Erythroblast (primary cell): ENCODE results near the gene PSMD13.
"Not testable (repeated sequence)": the region's sequence is repeated elsewhere in the genome, so short reads cannot be mapped to it uniquely, and the experiment has no call there.

Source experiments
- GATA1 ChIP-seq: IDR thresholded peaks from 2 replicates; pipeline ENCODE4 v1.6.1; 2011; ENCODE audit warnings: low read depth, mild to moderate bottlenecking, control low read depth, low read length, moderate library complexity
- POLR2A ChIP-seq: IDR thresholded peaks from 2 replicates; pipeline ENCODE4 v1.6.1; 2011; ENCODE audit warnings: mild to moderate bottlenecking, low read length

DNA sequence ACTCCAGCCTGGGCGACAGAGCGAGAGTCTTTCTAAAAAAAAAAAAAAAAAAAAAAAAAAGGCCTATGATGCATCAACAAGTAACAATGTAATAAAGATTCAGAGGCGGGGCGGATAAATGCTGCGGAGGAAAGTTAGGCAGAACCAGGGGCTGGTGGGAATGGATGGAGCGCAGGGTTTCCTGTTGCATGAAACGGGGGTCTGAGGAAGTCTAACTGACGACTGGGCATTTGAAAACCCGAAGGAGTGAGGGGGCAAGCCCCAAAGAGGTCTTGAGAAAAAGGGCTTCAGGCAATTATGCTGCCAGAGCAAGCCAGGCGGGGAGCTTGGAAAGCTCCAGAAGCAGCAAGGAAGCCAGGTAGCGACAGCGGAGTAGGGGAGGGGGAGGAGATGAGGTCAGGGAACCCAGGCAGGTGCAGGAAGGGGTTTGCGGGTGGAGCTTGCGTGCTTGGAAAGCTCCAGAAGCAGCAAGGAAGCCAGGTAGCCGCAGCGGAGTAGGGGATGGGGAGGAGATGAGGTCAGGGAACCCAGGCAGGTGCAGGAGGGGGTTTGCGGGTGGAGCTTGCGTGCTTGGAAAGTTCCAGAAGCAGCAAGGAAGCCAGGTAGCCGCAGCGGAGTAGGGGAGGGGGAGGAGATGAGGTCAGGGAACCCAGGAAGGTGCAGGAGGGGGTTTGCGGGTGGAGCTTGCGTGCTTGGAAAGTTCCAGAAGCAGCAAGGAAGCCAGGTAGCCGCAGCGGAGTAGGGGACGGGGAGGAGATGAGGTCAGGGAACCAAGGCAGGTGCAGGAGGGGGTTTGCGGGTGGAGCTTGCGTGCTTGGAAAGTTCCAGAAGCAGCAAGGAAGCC, 50.4 kb downstream of the PSMD13 start:
- not testable (repeated sequence) for TF ChIP-seq GATA1, POLR2A
